HepG2 (cell line): ENCODE results near the gene PARVA. TPM values are rescaled to one million over a fixed set of nuclear protein-coding genes. Genes with fewer than 3 reads are reported as not detected.

Experiments
- ATAC-seq: fragments of 200-7000 bp; cut with Tn5 transposase; 3 replicates; pipeline ENCODE4 v1.9.1; 2020; ENCODE audit warnings: mild to moderate bottlenecking, moderate library complexity
- BruUV-seq: library from RNA; stranded (reverse); fragments of 400-500 nt; replicated peaks from 2 replicates; lab custom pipeline; 2021; lab: Mats Ljungman, UMichigan
- CTCF ChIA-PET: fragments of 300-600 bp; formaldehyde crosslinking; extraction: SDS; loops from one replicate; lab custom pipeline; 2021; ENCODE audit warnings: low total read pairs, inconsistent platforms, low intra/inter-chr PET ratio; lab: Yijun Ruan, JAX
- POLR2A ChIA-PET: fragments of 350-600 bp; sonication (Branson Sonifier 250); formaldehyde crosslinking; loops from one replicate; lab custom pipeline; 2020; ENCODE audit warnings: antibody characterized with exemption, inconsistent platforms; lab: Yijun Ruan, JAX
- DNase-seq: peaks from one replicate; pipeline ENCODE4 v3.0.0-alpha.2; 2015; ENCODE audit warnings: low spot score
- FAIRE-seq: peaks from 3 replicates; lab custom pipeline; 2011; peaks lifted over from hg19 to GRCh38; lab: Jason Lieb, UNC
- H2AFZ ChIP-seq: one replicate; pipeline ENCODE4 v1.6.1; 2011; ENCODE audit warnings: low read length, inconsistent platforms
- H3K27ac ChIP-seq: fragments of 300-600 bp; 3 replicates; pipeline ENCODE4 v1.8.0; 2011; ENCODE audit warnings: mixed run types, mild to moderate bottlenecking, mixed read lengths, low read length, inconsistent platforms; ENCODE audit not compliant: insufficient read depth; ENCODE audit errors: extremely low read length
- H3K27me3 ChIP-seq, 2 experiments: fragments of 200-600 bp in 1 of 2; 2 replicates in 1 of 2; 3 replicates in 1 of 2; pipeline versions ENCODE4 v1.6.0 to v1.8.0; 2011; ENCODE audit warnings: low read length in 2 of 2, mild to moderate bottlenecking in 2 of 2, moderate library complexity in 2 of 2, inconsistent platforms in 1 of 2; ENCODE audit not compliant: insufficient read depth in 2 of 2, control insufficient read depth in 1 of 2
- H3K36me3 ChIP-seq, 2 experiments: fragments of 200-600 bp in 1 of 2; replicated peaks in 1 of 2; 2 replicates in 1 of 2; 3 replicates in 1 of 2; pipeline versions ENCODE4 v1.5.1 to v1.8.0; 2011; ENCODE audit warnings: low read length in 2 of 2, inconsistent platforms in 1 of 2; ENCODE audit not compliant: insufficient read depth in 2 of 2, control insufficient read depth in 1 of 2
- H3K4me1 ChIP-seq: 2 replicates; pipeline ENCODE4 v1.5.1; 2012; ENCODE audit warnings: low read length, inconsistent platforms; ENCODE audit not compliant: insufficient read depth
- H3K4me2 ChIP-seq: 2 replicates; pipeline ENCODE4 v1.6.0; 2011; ENCODE audit warnings: low read depth, low read length, inconsistent platforms
- H3K4me3 ChIP-seq, 3 experiments: fragments of 200-600 bp in 1 of 3; sonication (generic), shearing (Covaris generic) in 1 of 3; replicated peaks in 1 of 3; 2 replicates each; pipeline ENCODE4 v1.5.1; 2011 to 2016; ENCODE audit warnings: low read length in 3 of 3, inconsistent platforms in 2 of 3, low read depth in 2 of 3, mild to moderate bottlenecking in 2 of 3, control low read depth in 1 of 3, mixed read lengths in 1 of 3; ENCODE audit not compliant: insufficient read depth in 1 of 3
- H3K79me2 ChIP-seq: one replicate; pipeline ENCODE4 v1.6.1; 2011; ENCODE audit warnings: low read length, inconsistent platforms; ENCODE audit not compliant: insufficient read depth
- H3K9ac ChIP-seq: 2 replicates; pipeline ENCODE4 v1.6.0; 2011; ENCODE audit warnings: mild to moderate bottlenecking, low read depth, low read length, inconsistent platforms; ENCODE audit not compliant: insufficient read depth
- H3K9me3 ChIP-seq: 2 replicates; pipeline ENCODE4 v1.5.1; 2012; ENCODE audit warnings: mild to moderate bottlenecking, low read length
- H4K20me1 ChIP-seq: 2 replicates; pipeline ENCODE4 v1.6.0; 2011; ENCODE audit warnings: inconsistent platforms, mild to moderate bottlenecking, low read length, moderate library complexity; ENCODE audit not compliant: insufficient read depth
- FLYWCH1 ChIP-seq: sonication (generic); formaldehyde crosslinking; IDR thresholded peaks from 2 replicates; pipeline ENCODE4 v1.8.1; 2023; ENCODE audit warnings: mild to moderate bottlenecking, missing genetic modification reagents
- HOXA9 ChIP-seq: sonication (generic); formaldehyde crosslinking; IDR thresholded peaks from 2 replicates; pipeline ENCODE4 v1.8.1; 2022; ENCODE audit warnings: missing genetic modification reagents, mild to moderate bottlenecking, moderate library complexity, borderline replicate concordance
- KLF11 ChIP-seq: IDR thresholded peaks from 2 replicates; pipeline ENCODE4 v1.6.1; 2016; ENCODE audit warnings: missing compliant biosample characterization
- MAFF ChIP-seq: IDR thresholded peaks from 2 replicates; pipeline ENCODE4 v1.6.1; 2011; ENCODE audit warnings: low read depth, low read length, improper control_type of control experiment
- ZNF737 ChIP-seq: sonication (generic); formaldehyde crosslinking; IDR thresholded peaks from 2 replicates; pipeline ENCODE4 v1.5.0; 2020; ENCODE audit warnings: missing genetic modification reagents, mild to moderate bottlenecking, borderline replicate concordance
- ZNF841 ChIP-seq: sonication (generic); formaldehyde crosslinking; IDR thresholded peaks from 2 replicates; pipeline ENCODE4 v1.8.1; 2023; ENCODE audit warnings: missing genetic modification reagents, borderline replicate concordance
- WGBS: methylation state at CpG from one replicate; pipeline ENCODE4 v1.1.6; 2017; ENCODE audit warnings: low lambda C conversion rate; 5-methylcytosine and 5-hydroxymethylcytosine counted together
- in situ Hi-C: cut with HindIII; loops from 2 replicates; pipeline ENCODE4 v1.10.0; 2017; ENCODE audit warnings: low pct_unique_long_range_greater_than_20kb; ENCODE audit not compliant: extremely low pct_ligation_motif_present
- intact Hi-C: fragments of 100-400 bp; cut with micrococcal nuclease; formaldehyde crosslinking; loops from one replicate; pipeline ENCODE4 v1.10.0; 2022; ENCODE audit not compliant: unreplicated experiment
- polyA plus RNA-seq, 8 experiments: library from polyadenylated mRNA; depleted of rRNA in 3 of 8; stranded (reverse) in 7 of 8; unstranded in 1 of 8; fragments of >200 nt; fragmentation: Illumina TruSeq in 4 of 8; extraction: Trizol in 4 of 8; gene quantifications; 2 replicates each; pipeline versions ENCODE4 v1.2.1 to v1.2.3, GENCODE V29; 2011 to 2016; ENCODE audit warnings: low read depth in 4 of 8, missing spikeins in 1 of 8, mixed read lengths in 1 of 8; ENCODE audit not compliant: insufficient read depth in 1 of 8
- total RNA-seq, 5 experiments: library from RNA; depleted of rRNA; stranded (reverse); fragments of >200 nt; fragmentation: Illumina TruSeq; extraction: Trizol; gene quantifications; 2 replicates each; pipeline ENCODE4 v1.2.3, GENCODE V29; 2016; ENCODE audit warnings: low read depth in 1 of 5
- TF ChIP-seq, protein P1 (sequence below): sonication (generic); formaldehyde crosslinking; IDR thresholded peaks from 2 replicates; pipeline ENCODE4 v1.5.0; 2020; ENCODE audit warnings: mild to moderate bottlenecking, missing genetic modification reagents, moderate library complexity
- TF ChIP-seq, protein P2 (sequence below): sonication (generic); formaldehyde crosslinking; IDR thresholded peaks from 2 replicates; pipeline ENCODE4 v1.5.1; 2020; ENCODE audit warnings: mild to moderate bottlenecking, missing genetic modification reagents, borderline replicate concordance
- TF ChIP-seq, protein P3 (sequence below): IDR thresholded peaks from 2 replicates; pipeline ENCODE4 v1.6.1; 2016; ENCODE audit warnings: low read depth, control low read depth
- TF ChIP-seq, protein P4 (sequence below), 2 experiments: fragments of 450-650 bp in 1 of 2; sonication (generic) in 1 of 2; formaldehyde crosslinking; IDR thresholded peaks; 2 replicates each; pipeline versions ENCODE4 v1.5.0 to v1.8.0; 2020 to 2022; ENCODE audit warnings: mild to moderate bottlenecking in 1 of 2, missing genetic modification reagents in 1 of 2

Gene PARVA
- total and polyA plus RNA-seq, 2 of the 13 experiments (the other 11 are each of a cell fraction or from before 2014, with no cell fraction given), result 5.9 to 9.1 TPM

DNA sequence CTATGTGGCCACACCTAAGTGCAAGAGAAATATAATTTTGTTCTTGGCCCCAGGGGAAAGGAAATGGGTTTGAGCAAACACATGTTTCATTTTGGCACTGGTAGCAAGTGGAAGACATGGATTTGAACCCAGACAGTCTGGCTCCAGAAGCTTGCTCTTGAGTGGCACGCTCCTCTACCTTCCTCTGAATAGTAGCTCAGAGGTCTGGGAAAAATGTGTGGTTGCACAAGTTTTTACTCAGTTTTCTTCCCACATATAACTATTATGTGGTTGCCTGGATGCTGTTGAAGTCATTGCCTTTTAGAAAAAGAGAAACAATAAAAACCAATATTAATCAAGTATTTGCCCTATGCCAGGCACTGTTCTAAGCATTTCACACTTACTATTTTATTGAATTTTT lies 16.3 kb downstream of the PARVA start:
- Histone ChIP-seq H3K9ac (no peak overlapping the region), H3K9me3 (no peaks in the 10 kb centered on the region), H3K27ac (no peak overlapping the region), H3K4me1 (peaks cover 16% of the 10 kb centered on the region), H3K79me2 (no peaks in the 10 kb centered on the region), H2AFZ (no peak overlapping the region), H4K20me1 (no peaks in the 10 kb centered on the region), H3K4me2 (no peak overlapping the region), H3K4me3 (no peak overlapping the region), H3K27me3 (no peaks in the 10 kb centered on the region), H3K36me3 (no peaks in the 10 kb centered on the region)
- CTCF ChIA-PET, result no interaction called here
- intact Hi-C loops, result no loop called here
- no peak for ATAC-seq
- no TSS peak for BruUV-seq
- in situ Hi-C loops, result no loop called here
- 95% methylated on average over 1 of the region's 1 CpG for WGBS
- DNase-seq, result no peak
- no peak for FAIRE-seq
- POLR2A ChIA-PET, result no interaction called here
- TF ChIP-seq, protein P1, sequence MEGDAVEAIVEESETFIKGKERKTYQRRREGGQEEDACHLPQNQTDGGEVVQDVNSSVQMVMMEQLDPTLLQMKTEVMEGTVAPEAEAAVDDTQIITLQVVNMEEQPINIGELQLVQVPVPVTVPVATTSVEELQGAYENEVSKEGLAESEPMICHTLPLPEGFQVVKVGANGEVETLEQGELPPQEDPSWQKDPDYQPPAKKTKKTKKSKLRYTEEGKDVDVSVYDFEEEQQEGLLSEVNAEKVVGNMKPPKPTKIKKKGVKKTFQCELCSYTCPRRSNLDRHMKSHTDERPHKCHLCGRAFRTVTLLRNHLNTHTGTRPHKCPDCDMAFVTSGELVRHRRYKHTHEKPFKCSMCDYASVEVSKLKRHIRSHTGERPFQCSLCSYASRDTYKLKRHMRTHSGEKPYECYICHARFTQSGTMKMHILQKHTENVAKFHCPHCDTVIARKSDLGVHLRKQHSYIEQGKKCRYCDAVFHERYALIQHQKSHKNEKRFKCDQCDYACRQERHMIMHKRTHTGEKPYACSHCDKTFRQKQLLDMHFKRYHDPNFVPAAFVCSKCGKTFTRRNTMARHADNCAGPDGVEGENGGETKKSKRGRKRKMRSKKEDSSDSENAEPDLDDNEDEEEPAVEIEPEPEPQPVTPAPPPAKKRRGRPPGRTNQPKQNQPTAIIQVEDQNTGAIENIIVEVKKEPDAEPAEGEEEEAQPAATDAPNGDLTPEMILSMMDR, result no peak
- TF ChIP-seq ZNF841 (CRISPR knock-in tag), result no peak
- TF ChIP-seq, protein P2, sequence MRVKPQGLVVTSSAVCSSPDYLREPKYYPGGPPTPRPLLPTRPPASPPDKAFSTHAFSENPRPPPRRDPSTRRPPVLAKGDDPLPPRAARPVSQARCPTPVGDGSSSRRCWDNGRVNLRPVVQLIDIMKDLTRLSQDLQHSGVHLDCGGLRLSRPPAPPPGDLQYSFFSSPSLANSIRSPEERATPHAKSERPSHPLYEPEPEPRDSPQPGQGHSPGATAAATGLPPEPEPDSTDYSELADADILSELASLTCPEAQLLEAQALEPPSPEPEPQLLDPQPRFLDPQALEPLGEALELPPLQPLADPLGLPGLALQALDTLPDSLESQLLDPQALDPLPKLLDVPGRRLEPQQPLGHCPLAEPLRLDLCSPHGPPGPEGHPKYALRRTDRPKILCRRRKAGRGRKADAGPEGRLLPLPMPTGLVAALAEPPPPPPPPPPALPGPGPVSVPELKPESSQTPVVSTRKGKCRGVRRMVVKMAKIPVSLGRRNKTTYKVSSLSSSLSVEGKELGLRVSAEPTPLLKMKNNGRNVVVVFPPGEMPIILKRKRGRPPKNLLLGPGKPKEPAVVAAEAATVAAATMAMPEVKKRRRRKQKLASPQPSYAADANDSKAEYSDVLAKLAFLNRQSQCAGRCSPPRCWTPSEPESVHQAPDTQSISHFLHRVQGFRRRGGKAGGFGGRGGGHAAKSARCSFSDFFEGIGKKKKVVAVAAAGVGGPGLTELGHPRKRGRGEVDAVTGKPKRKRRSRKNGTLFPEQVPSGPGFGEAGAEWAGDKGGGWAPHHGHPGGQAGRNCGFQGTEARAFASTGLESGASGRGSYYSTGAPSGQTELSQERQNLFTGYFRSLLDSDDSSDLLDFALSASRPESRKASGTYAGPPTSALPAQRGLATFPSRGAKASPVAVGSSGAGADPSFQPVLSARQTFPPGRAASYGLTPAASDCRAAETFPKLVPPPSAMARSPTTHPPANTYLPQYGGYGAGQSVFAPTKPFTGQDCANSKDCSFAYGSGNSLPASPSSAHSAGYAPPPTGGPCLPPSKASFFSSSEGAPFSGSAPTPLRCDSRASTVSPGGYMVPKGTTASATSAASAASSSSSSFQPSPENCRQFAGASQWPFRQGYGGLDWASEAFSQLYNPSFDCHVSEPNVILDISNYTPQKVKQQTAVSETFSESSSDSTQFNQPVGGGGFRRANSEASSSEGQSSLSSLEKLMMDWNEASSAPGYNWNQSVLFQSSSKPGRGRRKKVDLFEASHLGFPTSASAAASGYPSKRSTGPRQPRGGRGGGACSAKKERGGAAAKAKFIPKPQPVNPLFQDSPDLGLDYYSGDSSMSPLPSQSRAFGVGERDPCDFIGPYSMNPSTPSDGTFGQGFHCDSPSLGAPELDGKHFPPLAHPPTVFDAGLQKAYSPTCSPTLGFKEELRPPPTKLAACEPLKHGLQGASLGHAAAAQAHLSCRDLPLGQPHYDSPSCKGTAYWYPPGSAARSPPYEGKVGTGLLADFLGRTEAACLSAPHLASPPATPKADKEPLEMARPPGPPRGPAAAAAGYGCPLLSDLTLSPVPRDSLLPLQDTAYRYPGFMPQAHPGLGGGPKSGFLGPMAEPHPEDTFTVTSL (CRISPR knock-in tag), result no peak
- TF ChIP-seq MAFF, result no peak
- no peak for TF ChIP-seq ZNF737
- no peak for TF ChIP-seq KLF11 (CRISPR knock-in tag)
- TF ChIP-seq, protein P3, sequence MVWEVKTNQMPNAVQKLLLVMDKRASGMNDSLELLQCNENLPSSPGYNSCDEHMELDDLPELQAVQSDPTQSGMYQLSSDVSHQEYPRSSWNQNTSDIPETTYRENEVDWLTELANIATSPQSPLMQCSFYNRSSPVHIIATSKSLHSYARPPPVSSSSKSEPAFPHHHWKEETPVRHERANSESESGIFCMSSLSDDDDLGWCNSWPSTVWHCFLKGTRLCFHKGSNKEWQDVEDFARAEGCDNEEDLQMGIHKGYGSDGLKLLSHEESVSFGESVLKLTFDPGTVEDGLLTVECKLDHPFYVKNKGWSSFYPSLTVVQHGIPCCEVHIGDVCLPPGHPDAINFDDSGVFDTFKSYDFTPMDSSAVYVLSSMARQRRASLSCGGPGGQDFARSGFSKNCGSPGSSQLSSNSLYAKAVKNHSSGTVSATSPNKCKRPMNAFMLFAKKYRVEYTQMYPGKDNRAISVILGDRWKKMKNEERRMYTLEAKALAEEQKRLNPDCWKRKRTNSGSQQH, result no peak
- TF ChIP-seq, protein P4, sequence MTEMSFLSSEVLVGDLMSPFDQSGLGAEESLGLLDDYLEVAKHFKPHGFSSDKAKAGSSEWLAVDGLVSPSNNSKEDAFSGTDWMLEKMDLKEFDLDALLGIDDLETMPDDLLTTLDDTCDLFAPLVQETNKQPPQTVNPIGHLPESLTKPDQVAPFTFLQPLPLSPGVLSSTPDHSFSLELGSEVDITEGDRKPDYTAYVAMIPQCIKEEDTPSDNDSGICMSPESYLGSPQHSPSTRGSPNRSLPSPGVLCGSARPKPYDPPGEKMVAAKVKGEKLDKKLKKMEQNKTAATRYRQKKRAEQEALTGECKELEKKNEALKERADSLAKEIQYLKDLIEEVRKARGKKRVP (CRISPR knock-in tag; IDR thresholded peaks at IDR 0.05), result no peak
- no peak for TF ChIP-seq FLYWCH1 (CRISPR knock-in tag)
- no peak for TF ChIP-seq HOXA9
